ENCODE data around the gene ARL4C.

ARL4C gene

GRCh38 chr2:234444242-234444730 is 52.6 kb downstream of the ARL4C start:
- DNase-seq (ENCODE audit: low read depth): no peak
- no peak overlapping the region for H3K4me3 ChIP-seq (ENCODE audit: control insufficient read depth, low read depth, low read length)
- TF ChIP-seq CTCF (conservative IDR thresholded peaks at IDR 0.05; ENCODE audit: control insufficient read depth, insufficient read depth, low read depth, low read length): no peak

All from fibroblast of mammary gland (primary cell).